Trophoblast cell (in vitro differentiated cells and primary cell): Measurements from ENCODE around the gene IFRD1.
A peak's percentile ranks its signal among the peaks of the same experiment; 100 is the strongest.

Source experiments
- DNase-seq, 2 donors: peaks; one replicate each; pipeline ENCODE4 v3.0.0-alpha.2; 2016
- H2AFZ ChIP-seq: 2 replicates; pipeline ENCODE4 v1.6.1; 2013; ENCODE audit warnings: low read length, moderate library complexity, mild to moderate bottlenecking; ENCODE audit not compliant: insufficient read depth, poor library complexity
- H2AK5ac ChIP-seq: 2 replicates; pipeline ENCODE4 v1.6.1; 2013; ENCODE audit warnings: mild to moderate bottlenecking, low read length
- H2BK120ac ChIP-seq: 2 replicates; pipeline ENCODE4 v1.6.1; 2013; ENCODE audit warnings: low read length, mild to moderate bottlenecking, moderate library complexity; ENCODE audit not compliant: insufficient read depth, poor library complexity
- H2BK12ac ChIP-seq: 2 replicates; pipeline ENCODE4 v1.6.1; 2013; ENCODE audit warnings: mild to moderate bottlenecking, low read length, moderate library complexity
- H2BK5ac ChIP-seq: 2 replicates; pipeline ENCODE4 v1.6.1; 2013; ENCODE audit warnings: low read length, low read depth, moderate library complexity, mild to moderate bottlenecking; ENCODE audit not compliant: poor library complexity
- H3K14ac ChIP-seq: 2 replicates; pipeline ENCODE4 v1.6.1; 2013; ENCODE audit warnings: mild to moderate bottlenecking, low read length
- H3K18ac ChIP-seq: 2 replicates; pipeline ENCODE4 v1.6.1; 2013; ENCODE audit warnings: mild to moderate bottlenecking, low read length
- H3K23ac ChIP-seq: 2 replicates; pipeline ENCODE4 v1.6.1; 2013; ENCODE audit warnings: low read length
- H3K27ac ChIP-seq: 2 replicates; pipeline ENCODE4 v1.5.1; 2013; ENCODE audit warnings: low read depth, mild to moderate bottlenecking, inconsistent platforms, low read length, moderate library complexity
- H3K27me3 ChIP-seq: 2 replicates; pipeline ENCODE4 v1.6.1; 2013; ENCODE audit warnings: inconsistent platforms, mild to moderate bottlenecking, low read length, moderate library complexity; ENCODE audit not compliant: insufficient read depth
- H3K36me3 ChIP-seq, 2 experiments: 1 replicate in 1 of 2; 2 replicates in 1 of 2; pipeline ENCODE4 v1.6.1; 2013; ENCODE audit warnings: low read length in 2 of 2, mild to moderate bottlenecking in 2 of 2, moderate library complexity in 1 of 2; ENCODE audit not compliant: insufficient read depth in 2 of 2, control insufficient read depth in 1 of 2
- H3K4ac ChIP-seq: 2 replicates; pipeline ENCODE4 v1.6.1; 2013; ENCODE audit warnings: low read depth, mild to moderate bottlenecking, low read length, moderate library complexity
- H3K4me1 ChIP-seq, 2 experiments: 1 replicate in 1 of 2; 2 replicates in 1 of 2; pipeline ENCODE4 v1.6.1; 2013; ENCODE audit warnings: low read length in 2 of 2, mild to moderate bottlenecking in 2 of 2, moderate library complexity in 1 of 2; ENCODE audit not compliant: insufficient read depth in 2 of 2, control insufficient read depth in 1 of 2
- H3K4me2 ChIP-seq: 2 replicates; pipeline ENCODE4 v1.6.1; 2013; ENCODE audit warnings: inconsistent platforms, mild to moderate bottlenecking, low read length, moderate library complexity
- H3K4me3 ChIP-seq: 2 replicates; pipeline ENCODE4 v1.5.1; 2013; ENCODE audit warnings: mild to moderate bottlenecking, low read depth, low read length, inconsistent platforms
- H3K79me1 ChIP-seq: one replicate; pipeline ENCODE4 v1.6.1; 2013; ENCODE audit warnings: low read length
- H3K79me2 ChIP-seq: 2 replicates; pipeline ENCODE4 v1.6.1; 2013; ENCODE audit warnings: low read length, mild to moderate bottlenecking; ENCODE audit not compliant: control insufficient read depth, insufficient read depth, poor library complexity
- H3K9ac ChIP-seq: 2 replicates; pipeline ENCODE4 v1.6.1; 2013; ENCODE audit warnings: mild to moderate bottlenecking, low read length
- H3K9me3 ChIP-seq: 2 replicates; pipeline ENCODE4 v1.6.1; 2013; ENCODE audit warnings: low read depth, mild to moderate bottlenecking, control low read depth, inconsistent platforms, low read length; ENCODE audit not compliant: insufficient read depth
- H4K12ac ChIP-seq: 2 replicates; pipeline ENCODE4 v1.6.1; 2013; ENCODE audit warnings: low read depth, mild to moderate bottlenecking, low read length, moderate library complexity
- H4K8ac ChIP-seq: 2 replicates; pipeline ENCODE4 v1.6.1; 2013; ENCODE audit warnings: low read depth, mild to moderate bottlenecking, low read length, moderate library complexity
- H4K91ac ChIP-seq: one replicate; pipeline ENCODE4 v1.6.1; 2013; ENCODE audit warnings: low read depth, mild to moderate bottlenecking, low read length, moderate library complexity
- WGBS: extraction: QIAGEN DNeasy Blood & Tissue Kit; methylation state at CpG from one replicate; pipeline ENCODE4 v1.1.7; 2013; ENCODE audit warnings: missing lambda C conversion rate; ENCODE audit not compliant: insufficient read length, insufficient coverage; ENCODE audit errors: extremely low coverage; 5-methylcytosine and 5-hydroxymethylcytosine counted together

IFRD1 gene

DNA sequence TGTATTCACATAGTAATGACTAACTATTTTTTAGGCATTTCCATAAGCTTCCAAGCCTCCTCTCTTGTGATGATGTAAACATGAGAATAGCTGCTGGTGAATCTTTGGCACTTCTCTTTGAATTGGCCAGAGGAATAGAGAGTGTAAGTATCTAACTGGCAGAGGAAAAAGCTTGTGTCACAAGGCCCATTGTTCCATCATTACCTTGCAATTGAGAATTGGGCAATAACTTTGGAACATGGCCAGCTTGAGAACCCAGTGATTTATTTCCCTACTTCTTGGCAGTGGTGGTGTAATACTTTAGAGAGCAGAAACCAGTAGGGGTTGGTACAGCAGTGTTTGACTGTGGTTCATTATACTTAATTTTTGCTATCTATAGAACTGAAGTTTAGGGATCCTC is 12.0 kb downstream of the IFRD1 start:
- H4K8ac ChIP-seq, result no peak overlapping the region
- H3K4ac ChIP-seq, result no peak overlapping the region
- no peak overlapping the region for H3K23ac ChIP-seq
- no peak overlapping the region for H3K14ac ChIP-seq
- H2BK12ac ChIP-seq, result no peak overlapping the region
- no peak overlapping the region for H2AK5ac ChIP-seq
- H3K4me3 ChIP-seq, result no peak overlapping the region
- H3K27ac ChIP-seq, result no peak overlapping the region
- H2AFZ ChIP-seq, result no peak overlapping the region
- no peaks in the 10 kb centered on the region for H3K9me3 ChIP-seq
- H4K12ac ChIP-seq, result no peak overlapping the region
- no peak overlapping the region for H2BK5ac ChIP-seq
- H3K4me2 ChIP-seq, result no peak overlapping the region
- DNase-seq, result peak in 1 of 2 donors; percentile 43
- peaks cover 12 to 28% of the 10 kb centered on the region in 2 experiments for H3K36me3 ChIP-seq
- H3K79me2 ChIP-seq, result no peaks in the 10 kb centered on the region
- no peaks in the 10 kb centered on the region for H3K79me1 ChIP-seq
- H3K9ac ChIP-seq, result no peak overlapping the region
- no peak overlapping the region for H2BK120ac ChIP-seq
- H3K27me3 ChIP-seq, result no peaks in the 10 kb centered on the region
- H3K18ac ChIP-seq, result no peak overlapping the region
- H3K4me1 ChIP-seq, result no peaks in the 10 kb centered on the region
- no peak overlapping the region for H4K91ac ChIP-seq

- no peak overlapping the region for H4K12ac ChIP-seq
- H3K18ac ChIP-seq, result no peak overlapping the region
- no peak overlapping the region for H3K14ac ChIP-seq
- no peaks in the 10 kb centered on the region for H3K79me2 ChIP-seq
- no peak overlapping the region for H2BK12ac ChIP-seq
- H4K91ac ChIP-seq, result no peak overlapping the region
- H3K79me1 ChIP-seq, result no peaks in the 10 kb centered on the region
- H2BK120ac ChIP-seq, result no peak overlapping the region
- H2AFZ ChIP-seq, result no peak overlapping the region
- no peaks in the 10 kb centered on the region for H3K27me3 ChIP-seq
- DNase-seq, result no peak
- WGBS, result no CpG with 5 or more reads among the region's 4 CpGs
- no peaks in the 10 kb centered on the region for H3K4me1 ChIP-seq
- H3K27ac ChIP-seq, result no peak overlapping the region
- no peak overlapping the region for H3K9ac ChIP-seq
- H3K23ac ChIP-seq, result no peak overlapping the region
- no peaks in the 10 kb centered on the region for H3K9me3 ChIP-seq
- H2AK5ac ChIP-seq, result no peak overlapping the region
- no peak overlapping the region for H3K4ac ChIP-seq
- H4K8ac ChIP-seq, result no peak overlapping the region
- no peak overlapping the region for H3K4me2 ChIP-seq
- no peak overlapping the region for H2BK5ac ChIP-seq
- peaks cover 7 to 30% of the 10 kb centered on the region in 2 experiments for H3K36me3 ChIP-seq
- H3K4me3 ChIP-seq, result no peak overlapping the region
Measured at GRCh38 chr7:112467867-112468266, 17.6 kb downstream of the IFRD1 start.

GRCh38 chr7:112470194-112470593 is 19.9 kb downstream of the IFRD1 start:
- Histone ChIP-seq H3K9ac (no peak overlapping the region), H3K4me2 (no peak overlapping the region), H3K4me3 (no peak overlapping the region), H3K23ac (no peak overlapping the region), H4K12ac (no peak overlapping the region), H2BK5ac (no peak overlapping the region), H3K27ac (no peak overlapping the region), H3K79me2 (no peaks in the 10 kb centered on the region), H3K14ac (no peak overlapping the region), H3K18ac (no peak overlapping the region), H3K36me3 (peaks cover 9 to 28% of the 10 kb centered on the region in 2 experiments), H3K79me1 (no peaks in the 10 kb centered on the region), H3K4ac (no peak overlapping the region), H2AFZ (no peak overlapping the region), H2BK120ac (no peak overlapping the region), H4K8ac (no peak overlapping the region), H2AK5ac (no peak overlapping the region), H3K9me3 (no peaks in the 10 kb centered on the region), H3K27me3 (no peaks in the 10 kb centered on the region), H4K91ac (no peak overlapping the region), H3K4me1 (no peaks in the 10 kb centered on the region), H2BK12ac (no peak overlapping the region)
- DNase-seq, result no peak
- WGBS, result no CpG with 5 or more reads among the region's 4 CpGs

DNA sequence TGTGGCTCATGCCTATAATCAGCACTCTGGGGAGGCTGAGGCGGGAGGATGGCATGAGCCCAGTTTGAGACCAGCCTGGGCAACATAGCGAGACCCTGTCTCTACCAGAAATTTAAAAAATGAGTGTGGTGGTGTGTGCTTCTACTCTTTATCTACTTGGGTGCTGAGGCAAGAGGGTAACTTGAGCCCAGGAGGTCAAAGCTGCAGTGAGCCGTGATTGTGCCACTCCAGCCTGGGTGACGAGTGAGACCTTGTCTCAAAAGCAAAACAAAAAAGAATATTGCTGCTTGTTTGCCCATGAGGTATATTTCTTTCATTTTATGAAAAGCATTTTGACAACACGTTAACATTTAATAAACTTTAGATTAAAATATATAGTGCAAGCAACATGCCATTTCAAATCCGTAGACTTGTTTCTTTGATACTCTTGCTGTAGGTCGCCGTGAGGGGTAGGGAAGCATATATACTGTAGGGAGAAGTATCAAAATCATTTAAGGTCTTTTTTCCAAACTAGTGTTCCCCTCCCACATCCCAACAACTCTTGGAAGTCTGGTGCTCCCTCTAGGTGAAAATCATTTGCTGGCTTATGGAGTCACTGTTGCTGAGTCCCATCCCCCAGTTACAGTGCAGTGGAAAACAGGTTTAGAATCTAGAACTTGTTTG is 26.3 kb downstream of the IFRD1 start:
- H4K12ac ChIP-seq, result no peak overlapping the region
- no CpG with 5 or more reads among the region's 8 CpGs for WGBS

More for the DNA sequence above, 26.3 kb downstream of the IFRD1 start:
- no peak for DNase-seq
- H3K9ac ChIP-seq, result no peak overlapping the region
- H3K14ac ChIP-seq, result no peak overlapping the region
- no peak overlapping the region for H3K4me3 ChIP-seq
- H4K8ac ChIP-seq, result no peak overlapping the region
- no peak overlapping the region for H2AK5ac ChIP-seq
- no peak overlapping the region for H2BK120ac ChIP-seq
- H3K79me2 ChIP-seq, result no peaks in the 10 kb centered on the region
- no peaks in the 10 kb centered on the region for H3K27me3 ChIP-seq
- no peak overlapping the region for H3K4me2 ChIP-seq
- no peak overlapping the region for H3K27ac ChIP-seq
- H3K36me3 ChIP-seq, result peaks cover 10 to 11% of the 10 kb centered on the region in 2 experiments
- H2BK5ac ChIP-seq, result no peak overlapping the region
- no peak overlapping the region for H3K23ac ChIP-seq
- H3K18ac ChIP-seq, result no peak overlapping the region
- peaks cover 0 to 2% of the 10 kb centered on the region in 2 experiments for H3K4me1 ChIP-seq
- H3K9me3 ChIP-seq, result no peaks in the 10 kb centered on the region
- no peaks in the 10 kb centered on the region for H3K79me1 ChIP-seq
- H3K4ac ChIP-seq, result no peak overlapping the region
- no peak overlapping the region for H2AFZ ChIP-seq
- no peak overlapping the region for H4K91ac ChIP-seq
- H2BK12ac ChIP-seq, result no peak overlapping the region
